ENCODE measurements around the gene CCNB1IP1. TPM values are rescaled to one million over a fixed set of nuclear protein-coding genes. Genes with fewer than 3 reads are reported as not detected.

Gene CCNB1IP1, protein sequence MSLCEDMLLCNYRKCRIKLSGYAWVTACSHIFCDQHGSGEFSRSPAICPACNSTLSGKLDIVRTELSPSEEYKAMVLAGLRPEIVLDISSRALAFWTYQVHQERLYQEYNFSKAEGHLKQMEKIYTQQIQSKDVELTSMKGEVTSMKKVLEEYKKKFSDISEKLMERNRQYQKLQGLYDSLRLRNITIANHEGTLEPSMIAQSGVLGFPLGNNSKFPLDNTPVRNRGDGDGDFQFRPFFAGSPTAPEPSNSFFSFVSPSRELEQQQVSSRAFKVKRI
- total RNA-seq: 10 to 100 TPM; 79.0 to 82.7 TPM

DNA sequence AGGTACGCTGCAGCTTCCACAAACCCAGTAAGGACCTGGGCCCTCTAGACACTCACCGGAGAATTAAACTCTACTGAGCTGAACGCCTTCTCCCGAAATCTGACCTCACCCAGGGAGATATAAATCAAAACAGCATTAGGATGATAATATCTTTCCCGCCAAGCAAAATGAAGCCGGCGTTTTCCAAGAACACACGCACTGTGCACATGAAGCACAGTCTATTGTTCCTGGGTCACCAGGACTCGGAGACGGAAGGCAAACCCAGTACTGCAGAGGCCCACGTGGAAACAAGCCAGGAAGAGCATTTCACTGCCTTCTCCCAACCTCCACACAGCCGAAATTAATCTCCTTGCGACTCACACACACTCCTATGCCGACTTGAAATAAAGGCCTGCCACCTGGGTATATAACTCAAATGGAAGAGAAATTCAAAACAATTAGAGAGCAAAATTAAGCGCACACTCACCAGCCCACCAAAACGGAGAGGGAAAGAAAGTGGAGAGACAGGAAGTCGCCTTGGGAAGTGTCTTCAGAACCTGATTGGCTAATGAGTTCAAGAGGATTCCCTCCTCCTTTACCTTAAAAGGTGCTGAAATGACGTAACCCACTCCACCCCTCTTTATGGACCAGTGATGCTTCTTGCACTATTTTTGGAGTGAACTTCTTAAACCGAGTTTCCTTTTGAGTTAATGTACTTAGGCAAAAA lies at the start of gene CCNB1IP1:
CCNB1IP1 (minus strand) TSS at position 492 of the 706 bp plus-strand sequence. CDS start 16,756 bp downstream, outside the sequence.
- DNase-seq (peak; percentile 67), ATAC-seq (peak; percentile 99)
- intact Hi-C loops (cut with micrococcal nuclease): loop anchor here (5.0 kb wide), 1 partner anchor 79 kb away; the partner anchor contains the start of gene TEP1
- POLR2A ChIA-PET: interaction anchor here (1.3 to 4.7 kb wide), 3 partner anchors 10 to 349 kb away, joined by 4 to 40 read pairs (median 9); partner anchors contain the start of genes PARP2 and PNP
- Mint-ChIP-seq H3K27ac (peak within 1 kb of the TSS; percentile 93), H3K36me3 (ENCODE audit: low read depth) (peaks cover 26% of the 10 kb centered on the region), H3K4me3 (peak within 1 kb of the TSS; percentile 97), H3K4me1 (ENCODE audit: low read depth) (peaks cover 34% of the 10 kb centered on the region), H3K27me3 (peaks cover 2% of the 10 kb centered on the region), H3K9me3 (no peaks in the 10 kb centered on the region)
- TF ChIP-seq, protein P1, sequence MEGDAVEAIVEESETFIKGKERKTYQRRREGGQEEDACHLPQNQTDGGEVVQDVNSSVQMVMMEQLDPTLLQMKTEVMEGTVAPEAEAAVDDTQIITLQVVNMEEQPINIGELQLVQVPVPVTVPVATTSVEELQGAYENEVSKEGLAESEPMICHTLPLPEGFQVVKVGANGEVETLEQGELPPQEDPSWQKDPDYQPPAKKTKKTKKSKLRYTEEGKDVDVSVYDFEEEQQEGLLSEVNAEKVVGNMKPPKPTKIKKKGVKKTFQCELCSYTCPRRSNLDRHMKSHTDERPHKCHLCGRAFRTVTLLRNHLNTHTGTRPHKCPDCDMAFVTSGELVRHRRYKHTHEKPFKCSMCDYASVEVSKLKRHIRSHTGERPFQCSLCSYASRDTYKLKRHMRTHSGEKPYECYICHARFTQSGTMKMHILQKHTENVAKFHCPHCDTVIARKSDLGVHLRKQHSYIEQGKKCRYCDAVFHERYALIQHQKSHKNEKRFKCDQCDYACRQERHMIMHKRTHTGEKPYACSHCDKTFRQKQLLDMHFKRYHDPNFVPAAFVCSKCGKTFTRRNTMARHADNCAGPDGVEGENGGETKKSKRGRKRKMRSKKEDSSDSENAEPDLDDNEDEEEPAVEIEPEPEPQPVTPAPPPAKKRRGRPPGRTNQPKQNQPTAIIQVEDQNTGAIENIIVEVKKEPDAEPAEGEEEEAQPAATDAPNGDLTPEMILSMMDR (IDR thresholded peaks at IDR 0.05): no peak
- CTCF ChIA-PET: interaction anchor here (0.7 to 9.4 kb wide), 9 partner anchors 9 to 638 kb away, joined by 3 to 125 read pairs (median 3); partner anchors contain the start of genes APEX1, OSGEP and PARP2

DNA sequence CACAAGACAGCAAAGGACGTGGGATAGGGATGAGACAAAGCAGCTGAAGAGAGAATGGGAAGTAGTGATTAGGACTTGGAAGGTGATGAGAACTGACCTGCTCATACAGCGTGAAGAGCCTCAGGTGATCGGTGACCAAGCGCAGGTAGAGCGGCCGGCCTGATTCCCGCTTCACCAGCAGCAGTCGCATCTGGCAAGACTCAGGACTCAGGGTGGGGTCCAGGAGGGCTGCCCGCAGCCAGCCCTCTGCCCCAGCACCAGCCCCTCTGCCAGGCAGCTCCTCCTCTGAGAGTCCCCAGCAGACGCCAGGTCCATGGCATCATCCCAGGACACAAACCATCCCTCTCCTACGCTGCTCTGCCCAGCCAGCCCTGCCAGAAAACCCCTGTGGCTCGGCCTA lies 49.4 kb upstream of the CCNB1IP1 start:
- ChIA-PET CTCF (no interaction called here), POLR2A (interaction anchor here (1.2 to 1.6 kb wide), 2 partner anchors 12 to 39 kb away, joined by 4 to 5 read pairs; partner anchors contain the start of gene PARP2)

DNA sequence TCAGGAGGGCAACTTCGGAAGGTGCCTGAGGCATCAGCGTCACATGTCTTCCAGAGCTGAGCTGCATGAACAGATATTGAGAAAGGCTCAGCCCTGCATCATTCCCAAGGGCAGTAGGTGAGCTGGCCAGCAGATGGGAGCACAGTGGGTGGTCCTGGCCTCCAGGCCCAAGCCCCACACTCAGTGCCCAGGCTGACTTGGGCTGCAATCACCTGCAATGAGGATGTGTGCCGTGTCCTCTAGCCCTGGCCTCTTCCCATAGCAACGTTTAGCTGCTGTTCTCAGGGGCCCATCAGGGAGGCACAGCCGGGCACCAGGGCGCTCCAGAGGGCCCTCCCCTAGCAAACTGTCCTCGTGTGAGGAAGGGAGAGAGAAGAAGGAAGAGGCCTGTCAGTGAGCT lies 48.3 kb upstream of the CCNB1IP1 start:
- Mint-ChIP-seq H3K36me3 (ENCODE audit: low read depth) (peaks cover 42% of the 10 kb centered on the region), H3K4me3 (no peak overlapping the region), H3K27me3 (no peaks in the 10 kb centered on the region), H3K27ac (no peak overlapping the region), H3K9me3 (no peaks in the 10 kb centered on the region), H3K4me1 (ENCODE audit: low read depth) (peaks cover 5% of the 10 kb centered on the region)
- intact Hi-C loops (cut with micrococcal nuclease): no loop called here
- CTCF ChIA-PET: no interaction called here
- TF ChIP-seq, protein P1 (IDR thresholded peaks at IDR 0.05): no peak
- POLR2A ChIA-PET: interaction anchor here (1.2 to 1.6 kb wide), 3 partner anchors 10 to 38 kb away, joined by 3 to 5 read pairs (median 4); partner anchors contain the start of gene PARP2
- ATAC-seq (no peak), DNase-seq (no peak)

More for the DNA sequence above, 49.4 kb upstream of the CCNB1IP1 start:
- Mint-ChIP-seq H3K27me3 (no peaks in the 10 kb centered on the region), H3K9me3 (no peaks in the 10 kb centered on the region), H3K4me3 (no peak overlapping the region), H3K27ac (no peak overlapping the region), H3K36me3 (ENCODE audit: low read depth) (peaks cover 38% of the 10 kb centered on the region), H3K4me1 (ENCODE audit: low read depth) (peaks cover 5% of the 10 kb centered on the region)
- intact Hi-C loops (cut with micrococcal nuclease): no loop called here
- DNase-seq (no peak), ATAC-seq (no peak)
- TF ChIP-seq, protein P1 (IDR thresholded peaks at IDR 0.05): no peak

DNA sequence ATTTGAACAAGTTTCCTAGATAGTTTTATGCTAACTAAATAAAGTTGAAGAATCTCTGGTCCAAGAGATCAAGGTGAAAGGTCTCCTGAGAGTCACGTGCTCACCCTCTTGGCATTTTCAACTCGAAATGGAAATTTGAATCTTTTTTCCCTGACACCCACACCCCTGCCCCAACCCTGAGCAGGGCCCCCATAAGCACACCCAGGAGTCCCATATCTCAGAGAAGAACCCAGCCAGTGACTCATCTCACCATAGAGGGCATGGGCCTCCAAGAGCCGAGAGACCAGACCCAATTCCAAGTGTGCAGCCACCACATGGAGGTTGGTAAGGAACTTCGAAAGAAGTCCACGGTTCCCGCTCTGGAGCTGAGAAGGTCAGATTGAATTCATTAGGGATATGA lies 47.6 kb upstream of the CCNB1IP1 start:
- TF ChIP-seq, protein P1 (IDR thresholded peaks at IDR 0.05): no peak
- Mint-ChIP-seq H3K36me3 (ENCODE audit: low read depth) (peaks cover 39% of the 10 kb centered on the region), H3K27ac (peak overlapping the region; percentile 7), H3K4me3 (no peak overlapping the region), H3K9me3 (no peaks in the 10 kb centered on the region), H3K4me1 (ENCODE audit: low read depth) (peaks cover 5% of the 10 kb centered on the region), H3K27me3 (no peaks in the 10 kb centered on the region)
- intact Hi-C loops (cut with micrococcal nuclease): no loop called here
- ChIA-PET POLR2A (interaction anchor here (1.6 kb wide), 1 partner anchor 10 kb away, joined by 4 read pairs; no protein-coding TSS in a partner anchor), CTCF (no interaction called here)
- ATAC-seq: no peak
- DNase-seq: no peak
